Esophagus muscularis mucosa (tissue), 4 donors: ENCODE measurements around the gene S100A1. TPM values are rescaled to one million over a fixed set of nuclear protein-coding genes. Genes with fewer than 3 reads are reported as not detected.

Source experiments
- DNase-seq: peaks from one replicate; pipeline ENCODE4 v3.0.0-alpha.2; 2017; ENCODE audit errors: extremely low spot score
- H3K27ac ChIP-seq, 4 donors: fragments of 200-600 bp; sonication (generic); replicated peaks in 1 of 4; 1 replicate in 3 of 4; 2 replicates in 1 of 4; pipeline ENCODE4 v1.5.1; 2016 to 2019; ENCODE audit warnings: mild to moderate bottlenecking in 1 of 4
- H3K27me3 ChIP-seq, 4 donors: fragments of 200-600 bp; sonication (generic); one replicate each; pipeline versions ENCODE4 v1.5.1 to v1.6.0; 2016 to 2019
- H3K36me3 ChIP-seq, 4 donors: fragments of 200-600 bp; sonication (generic); one replicate each; pipeline ENCODE4 v1.5.1; 2016 to 2019
- H3K4me1 ChIP-seq, 4 donors: fragments of 200-600 bp; sonication (generic); one replicate each; pipeline ENCODE4 v1.5.1; 2016 to 2019
- H3K4me3 ChIP-seq, 4 donors: fragments of 200-600 bp; sonication (generic); 1 replicate in 2 of 4; 2 replicates in 2 of 4; pipeline ENCODE4 v1.5.1; 2016 to 2019; ENCODE audit warnings: mild to moderate bottlenecking in 4 of 4, moderate library complexity in 1 of 4
- H3K9me3 ChIP-seq, 4 donors: fragments of 200-600 bp; sonication (generic); 1 replicate in 3 of 4; 2 replicates in 1 of 4; pipeline ENCODE4 v1.5.1; 2016 to 2019
- CTCF ChIP-seq, 3 experiments: fragments of 200-600 bp in 2 of 3; fragments of 450-650 bp in 1 of 3; sonication (generic) in 2 of 3; IDR thresholded peaks; one replicate each; pipeline ENCODE4 v1.5.1; 2017 to 2019; ENCODE audit warnings: antibody characterized with exemption in 3 of 3, mild to moderate bottlenecking in 2 of 3, moderate library complexity in 1 of 3
- EP300 ChIP-seq: sonication (generic); formaldehyde crosslinking; IDR thresholded peaks from one replicate; pipeline ENCODE4 v1.6.1; 2017; ENCODE audit warnings: antibody characterized with exemption
- POLR2A ChIP-seq: fragments of 450-650 bp; IDR thresholded peaks from one replicate; pipeline ENCODE4 v1.6.1; 2017; ENCODE audit warnings: antibody characterized with exemption, moderate library complexity, mild to moderate bottlenecking, low read depth
- POLR2AphosphoS5 ChIP-seq, 2 donors: sonication (generic); formaldehyde crosslinking; IDR thresholded peaks; one replicate each; pipeline ENCODE4 v1.6.1; 2017; ENCODE audit warnings: antibody characterized with exemption in 2 of 2
- WGBS: methylation state at CpG from one replicate; pipeline ENCODE4 v1.1.5; 2018; 5-methylcytosine and 5-hydroxymethylcytosine counted together
- intact Hi-C: fragments of 100-400 bp; cut with DNase I; formaldehyde crosslinking; loops from one replicate; pipeline ENCODE4 v1.15.1; 2023
- total RNA-seq, 4 donors: library from RNA; depleted of rRNA; stranded (reverse); fragments of >200 nt; gene quantifications; one replicate each; pipeline versions ENCODE4 v1.1.0 to v1.2.1, GENCODE V29; 2016

The S100A1 gene
- total RNA-seq, 4 donors from 2014 or later, result 4.3 to 17.9 (median 9.2) TPM

GRCh38 chr1:153599847-153600246 lies 28.4 kb upstream of the S100A1 start:
- Histone ChIP-seq H3K4me3 (no peak overlapping the region), H3K27ac (no peak overlapping the region), H3K36me3 (peaks cover 0 to 4% (median 2%) of the 10 kb centered on the region in 4 donors), H3K9me3 (no peaks in the 10 kb centered on the region), H3K4me1 (peaks cover 0 to 7% (median 3%) of the 10 kb centered on the region in 4 donors), H3K27me3 (no peaks in the 10 kb centered on the region)
- DNase-seq, result no peak
- 84% methylated on average over 7 of the region's 7 CpGs for WGBS
- no peak for TF ChIP-seq CTCF (IDR thresholded peaks at IDR 0.05)
- no peak for TF ChIP-seq POLR2A
- TF ChIP-seq POLR2AphosphoS5 (IDR thresholded peaks at IDR 0.05), result no peak
- no peak for TF ChIP-seq EP300
- intact Hi-C loops, result no loop called here

- no peaks in the 10 kb centered on the region for H3K27me3 ChIP-seq
- no peaks in the 10 kb centered on the region for H3K9me3 ChIP-seq
- peaks cover 6 to 33% (median 26%) of the 10 kb centered on the region in 4 donors for H3K36me3 ChIP-seq
- no peak for TF ChIP-seq POLR2AphosphoS5 (IDR thresholded peaks at IDR 0.05)
- TF ChIP-seq EP300, result no peak
- TF ChIP-seq CTCF (IDR thresholded peaks at IDR 0.05), result no peak
- TF ChIP-seq POLR2A, result no peak
- no peak for DNase-seq
- intact Hi-C loops, result no loop called here
- WGBS, result 90% methylated on average over 6 of the region's 6 CpGs
- no peak overlapping the region for H3K27ac ChIP-seq
- H3K4me1 ChIP-seq, result peaks cover 5 to 15% (median 11%) of the 10 kb centered on the region in 4 donors
- no peak overlapping the region for H3K4me3 ChIP-seq
Measured at GRCh38 chr1:153602749-153603148, 25.5 kb upstream of the S100A1 start.

- Histone ChIP-seq H3K4me3 (no peak overlapping the region), H3K4me1 (peaks cover 31 to 44% (median 37%) of the 10 kb centered on the region in 4 donors), H3K36me3 (peaks cover 6 to 36% (median 29%) of the 10 kb centered on the region in 4 donors), H3K27me3 (no peaks in the 10 kb centered on the region), H3K9me3 (no peaks in the 10 kb centered on the region), H3K27ac (no peak overlapping the region)
- intact Hi-C loops, result no loop called here
- no peak for TF ChIP-seq CTCF (IDR thresholded peaks at IDR 0.05)
- TF ChIP-seq POLR2AphosphoS5 (IDR thresholded peaks at IDR 0.05), result no peak
- no peak for DNase-seq
- 93% methylated on average over 11 of the region's 11 CpGs for WGBS
Measured at GRCh38 chr1:153606194-153606593, 22.0 kb upstream of the S100A1 start.

- H3K27ac ChIP-seq, result peak overlapping the region; percentile 76 to 86 (median 84)
- H3K4me1 ChIP-seq, result peaks cover 32 to 55% (median 45%) of the 10 kb centered on the region in 4 donors
- H3K27me3 ChIP-seq, result no peaks in the 10 kb centered on the region
- peaks cover 6 to 36% (median 27%) of the 10 kb centered on the region in 4 donors for H3K36me3 ChIP-seq
- intact Hi-C loops, result no loop called here
- TF ChIP-seq EP300 (no peak), CTCF (IDR thresholded peaks at IDR 0.05) (no peak), POLR2A (no peak), POLR2AphosphoS5 (IDR thresholded peaks at IDR 0.05) (no peak)
- no peaks in the 10 kb centered on the region for H3K9me3 ChIP-seq
- DNase-seq, result no peak
- 97% methylated on average over 8 of the region's 8 CpGs for WGBS
- H3K4me3 ChIP-seq, result peak overlapping the region in 3 of 4 donors; percentile 46 to 54 (median 46)
Measured at GRCh38 chr1:153607381-153607780, 20.9 kb upstream of the S100A1 start.

GRCh38 chr1:153608089-153608682 lies 20.0 kb upstream of the S100A1 start:
- TF ChIP-seq EP300 (no peak), CTCF (IDR thresholded peaks at IDR 0.05) (no peak), POLR2AphosphoS5 (IDR thresholded peaks at IDR 0.05) (no peak), POLR2A (no peak)
- no peaks in the 10 kb centered on the region for H3K9me3 ChIP-seq
- H3K4me3 ChIP-seq, result peak overlapping the region; percentile 44 to 54 (median 46)
- intact Hi-C loops, result no loop called here
- 71% methylated on average over 7 of the region's 7 CpGs for WGBS
- no peak for DNase-seq
- no peaks in the 10 kb centered on the region for H3K27me3 ChIP-seq
- H3K36me3 ChIP-seq, result peaks cover 6 to 36% (median 27%) of the 10 kb centered on the region in 4 donors
- peaks cover 33 to 58% (median 49%) of the 10 kb centered on the region in 4 donors for H3K4me1 ChIP-seq
- H3K27ac ChIP-seq, result peak overlapping the region; percentile 76 to 86 (median 84)
